GM23248 (cell line): ENCODE results near the gene METTL23. TPM values are rescaled to one million over a fixed set of nuclear protein-coding genes. Genes with fewer than 3 reads are reported as not detected.
"Not testable (repeated sequence)": the region's sequence is repeated elsewhere in the genome, so short reads cannot be mapped to it uniquely, and the experiment has no call there.

Experiments used
- DNase-seq: peaks from one replicate; pipeline ENCODE4 v3.0.0-alpha.2; 2015
- H2AFZ ChIP-seq: fragments of 200-600 bp; sonication (generic); 2 replicates; pipeline ENCODE4 v1.6.1; 2016; ENCODE audit warnings: antibody characterized with exemption
- H3F3A ChIP-seq: fragments of 200-600 bp; sonication (generic); 2 replicates; pipeline ENCODE4 v1.6.1; 2016; ENCODE audit warnings: mild to moderate bottlenecking, antibody characterized with exemption, mixed run types; ENCODE audit not compliant: insufficient read depth
- H3K27ac ChIP-seq: fragments of 200-600 bp; sonication (generic); 2 replicates; pipeline ENCODE4 v1.5.1; 2016; ENCODE audit warnings: mild to moderate bottlenecking
- H3K27me3 ChIP-seq: fragments of 200-600 bp; sonication (generic); replicated peaks from 2 replicates; pipeline ENCODE4 v1.6.1; 2016; ENCODE audit warnings: mild to moderate bottlenecking; ENCODE audit not compliant: insufficient read depth
- H3K36me3 ChIP-seq: fragments of 200-600 bp; sonication (generic); 2 replicates; pipeline ENCODE4 v1.6.1; 2016; ENCODE audit warnings: low read depth, mild to moderate bottlenecking
- H3K4me1 ChIP-seq: fragments of 200-600 bp; sonication (generic); 2 replicates; pipeline ENCODE4 v1.6.1; 2016; ENCODE audit warnings: mild to moderate bottlenecking; ENCODE audit not compliant: insufficient read depth
- H3K4me2 ChIP-seq: fragments of 200-600 bp; sonication (generic); one replicate; pipeline ENCODE4 v1.6.1; 2016; ENCODE audit warnings: mild to moderate bottlenecking; ENCODE audit not compliant: unreplicated experiment
- H3K4me3 ChIP-seq: fragments of 200-600 bp; sonication (generic); 2 replicates; pipeline ENCODE4 v1.5.1; 2016; ENCODE audit warnings: mild to moderate bottlenecking
- H3K79me2 ChIP-seq: fragments of 200-600 bp; sonication (generic); 2 replicates; pipeline ENCODE4 v1.6.1; 2016; ENCODE audit warnings: mild to moderate bottlenecking; ENCODE audit not compliant: insufficient read depth
- H3K9ac ChIP-seq: fragments of 200-600 bp; sonication (generic); 2 replicates; pipeline ENCODE4 v1.6.1; 2016; ENCODE audit warnings: mild to moderate bottlenecking
- H3K9me2 ChIP-seq: fragments of 200-600 bp; sonication (generic); 2 replicates; pipeline ENCODE4 v1.6.1; 2016; ENCODE audit warnings: mixed run types, mild to moderate bottlenecking, moderate library complexity; ENCODE audit not compliant: insufficient read depth
- H3K9me3 ChIP-seq: fragments of 200-600 bp; sonication (generic); one replicate; pipeline ENCODE4 v1.6.1; 2017; ENCODE audit warnings: low read depth
- H4K20me1 ChIP-seq: fragments of 200-600 bp; sonication (generic); 2 replicates; pipeline ENCODE4 v1.6.0; 2016; ENCODE audit not compliant: insufficient read depth
- EZH2 ChIP-seq: fragments of 200-600 bp; sonication (generic); IDR thresholded peaks from 2 replicates; pipeline ENCODE4 v1.6.1; 2018; ENCODE audit warnings: antibody characterized with exemption, mild to moderate bottlenecking; ENCODE audit not compliant: insufficient read depth, poor library complexity, severe bottlenecking
- EZH2phosphoT487 ChIP-seq: fragments of 200-600 bp; sonication (generic); IDR thresholded peaks from 2 replicates; pipeline ENCODE4 v1.6.1; 2018; ENCODE audit warnings: antibody characterized with exemption, moderate library complexity, mild to moderate bottlenecking, low read depth; ENCODE audit not compliant: insufficient read depth
- WGBS, 2 experiments: methylation state at CpG; one replicate each; pipeline ENCODE4 v1.1.6; 2015 to 2017; ENCODE audit warnings: low lambda C conversion rate in 2 of 2, low coverage in 1 of 2; ENCODE audit errors: missing lambda C conversion rate in 2 of 2; 5-methylcytosine and 5-hydroxymethylcytosine counted together
- in situ Hi-C: fragments of 300-500 bp; cut with MboI; formaldehyde crosslinking; loops from 2 replicates; pipeline ENCODE4 v1.15.0; 2020
- polyA plus RNA-seq: library from polyadenylated mRNA; unstranded; fragments of >200 nt; fragmentation: Nextera tagmentation; extraction: Ambion mirVana; gene quantifications from 2 replicates; pipeline ENCODE4 v1.2.1, GENCODE V29; 2016
- total RNA-seq: library from RNA; depleted of rRNA; stranded (reverse); fragments of >200 nt; shearing (Covaris generic); gene quantifications from 2 replicates; pipeline ENCODE4 v1.2.3, GENCODE V29; 2014

The METTL23 gene
- total and polyA plus RNA-seq, 2 experiments from 2014 or later = 35.6 to 54.8 TPM

DNA sequence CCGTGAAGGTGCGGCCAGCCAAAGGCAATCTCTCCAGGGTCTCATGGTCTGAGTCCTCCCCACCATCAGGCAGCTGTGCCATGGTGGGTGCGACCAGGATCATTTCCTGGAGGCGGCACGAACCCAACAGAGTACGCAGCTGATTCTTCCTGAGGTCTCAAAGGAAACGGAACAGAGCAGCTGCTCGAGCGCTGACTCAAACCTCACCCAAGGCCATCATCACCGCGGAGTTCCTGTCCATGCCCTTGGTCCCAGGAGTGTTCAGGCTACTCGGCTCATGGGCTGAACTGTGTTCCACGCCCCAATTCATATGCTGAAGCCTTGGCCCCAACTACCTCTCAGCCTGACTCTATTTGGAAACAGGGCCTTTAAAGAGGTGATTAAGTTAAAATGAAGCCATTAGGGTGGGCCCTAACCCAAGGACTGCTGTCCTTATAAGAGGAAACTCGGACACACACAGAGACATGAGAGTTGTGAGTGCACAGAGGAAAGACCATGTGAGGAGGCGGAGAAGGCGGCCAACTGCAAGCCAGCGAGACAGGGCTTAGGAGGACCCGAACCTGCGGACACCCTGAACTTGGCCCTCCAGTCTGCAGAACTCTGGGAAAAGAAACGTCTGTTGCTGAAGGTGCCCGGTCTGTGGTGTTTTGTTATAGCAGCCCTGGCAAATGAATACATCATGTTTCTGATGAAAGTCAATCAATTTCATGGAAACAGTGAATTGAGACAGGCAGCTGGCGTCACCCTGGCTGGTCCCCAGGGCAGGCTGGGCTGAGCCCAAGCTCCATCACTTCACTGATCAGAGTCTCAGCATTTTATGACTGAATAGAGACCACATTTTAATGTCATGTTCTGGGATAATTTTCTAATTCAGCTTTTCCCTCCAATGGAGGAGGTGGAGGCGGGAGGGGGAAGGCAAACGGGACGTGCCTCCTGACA is 29.6 kb upstream of the METTL23 start:
- Histone ChIP-seq H3K4me2 (peak overlapping the region; percentile 25), H4K20me1 (no peaks in the 10 kb centered on the region), H3K27ac (peak overlapping the region; percentile 98)

GRCh38 chr17:76697702-76698465 is 28.8 kb upstream of the METTL23 start:
- no peaks in the 10 kb centered on the region for H3K9me3 ChIP-seq
- 37 to 40% methylated on average over 14 to 16 of the region's 17 CpGs for WGBS, 2 experiments
- H3K4me3 ChIP-seq = no peak overlapping the region
- peak overlapping the region; percentile 59 for H3K9ac ChIP-seq
- H2AFZ ChIP-seq = no peak overlapping the region
- H3K9me2 ChIP-seq = no peaks in the 10 kb centered on the region
- no peaks in the 10 kb centered on the region for H3K27me3 ChIP-seq
- H3K79me2 ChIP-seq = peaks cover 99% of the 10 kb centered on the region
- H4K20me1 ChIP-seq = no peaks in the 10 kb centered on the region; the same call in 1 of the 2 replicates
- in situ Hi-C loops = no loop called here
- H3K4me1 ChIP-seq = peaks cover 90% of the 10 kb centered on the region
- TF ChIP-seq EZH2 = no peak
- no peak for TF ChIP-seq EZH2phosphoT487
- peak overlapping the region; percentile 21 for H3K4me2 ChIP-seq
- peak overlapping the region; percentile 98 for H3K27ac ChIP-seq
- peaks cover 59% of the 10 kb centered on the region for H3F3A ChIP-seq
- no peaks in the 10 kb centered on the region for H3K36me3 ChIP-seq
- peak; percentile 63 for DNase-seq

More for the DNA sequence above, 29.6 kb upstream of the METTL23 start:
- peaks cover 99% of the 10 kb centered on the region for H3K79me2 ChIP-seq
- no peaks in the 10 kb centered on the region for H3K36me3 ChIP-seq
- DNase-seq = peak; percentile 84
- in situ Hi-C loops = no loop called here
- H3K4me3 ChIP-seq = no peak overlapping the region
- TF ChIP-seq EZH2 = no peak
- TF ChIP-seq EZH2phosphoT487 = no peak
- no peak overlapping the region for H2AFZ ChIP-seq
- no peaks in the 10 kb centered on the region for H3K27me3 ChIP-seq
- H3K9me3 ChIP-seq = no peaks in the 10 kb centered on the region
- H3K9me2 ChIP-seq = no peaks in the 10 kb centered on the region
- H3K4me1 ChIP-seq = peaks cover 92% of the 10 kb centered on the region
- peaks cover 63% of the 10 kb centered on the region for H3F3A ChIP-seq
- peak overlapping the region; percentile 59 for H3K9ac ChIP-seq
- 42 to 48% methylated on average over 25 of the region's 25 CpGs for WGBS, 2 experiments

DNA sequence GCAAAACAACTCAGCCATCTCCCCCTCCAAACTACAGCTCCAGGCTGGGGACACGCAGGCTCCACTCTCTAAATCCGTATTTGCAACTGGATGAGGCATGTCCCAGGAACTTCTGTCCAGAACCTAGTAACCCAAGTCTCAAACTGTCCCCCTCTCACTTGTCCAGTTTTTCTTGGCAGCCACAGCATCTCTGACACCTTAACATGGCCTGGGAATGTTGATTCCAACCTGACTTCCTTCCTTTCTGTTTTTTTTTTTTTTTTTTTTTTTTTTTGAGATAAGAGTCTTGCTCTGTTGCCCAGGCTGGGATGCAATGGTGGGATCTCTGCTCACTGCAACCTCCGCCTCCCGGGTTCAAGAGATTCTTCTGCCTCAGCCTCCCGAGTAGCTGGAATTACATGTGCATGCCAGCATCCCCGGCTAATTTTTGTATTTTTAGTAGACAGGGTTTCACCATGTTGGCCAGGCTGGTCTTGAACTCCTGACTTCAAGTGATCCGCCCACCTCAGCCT is 28.1 kb upstream of the METTL23 start:
- H2AFZ ChIP-seq, H3K4me2 ChIP-seq, H3K27me3 ChIP-seq, H4K20me1 ChIP-seq, H3K4me3 ChIP-seq, DNase-seq, H3K9me3 ChIP-seq, H3K36me3 ChIP-seq, H3K9me2 ChIP-seq, in situ Hi-C loops: not testable (repeated sequence)
- H3K9ac ChIP-seq = peak overlapping the region; percentile 59; the same call in 1 of the 2 replicates
- H3K27ac ChIP-seq = peak overlapping the region; percentile 98
- peaks cover 100% of the 10 kb centered on the region for H3K79me2 ChIP-seq
- peaks cover 63% of the 10 kb centered on the region for H3F3A ChIP-seq
- 76 to 80% methylated on average over 7 of the region's 7 CpGs for WGBS, 2 experiments
- H3K4me1 ChIP-seq = peaks cover 84% of the 10 kb centered on the region

- peak overlapping the region; percentile 98 for H3K27ac ChIP-seq
- peak overlapping the region; percentile 86 for H3K4me2 ChIP-seq
- H4K20me1 ChIP-seq = no peaks in the 10 kb centered on the region; the same call in 1 of the 2 replicates
- no peaks in the 10 kb centered on the region for H3K36me3 ChIP-seq
- DNase-seq = peak; percentile 52
- H3K9me2 ChIP-seq = no peaks in the 10 kb centered on the region
- 12 to 13% methylated on average over 8 of the region's 8 CpGs for WGBS, 2 experiments
- H3K79me2 ChIP-seq = peaks cover 100% of the 10 kb centered on the region
- peak overlapping the region; percentile 67 for H3K4me3 ChIP-seq
- no peaks in the 10 kb centered on the region for H3K27me3 ChIP-seq
- peaks cover 68% of the 10 kb centered on the region for H3K4me1 ChIP-seq
- peak overlapping the region; percentile 25; the same call in 1 of the 2 replicates for H2AFZ ChIP-seq
- H3K9ac ChIP-seq = peak overlapping the region; percentile 86
- in situ Hi-C loops = no loop called here
- no peaks in the 10 kb centered on the region for H3K9me3 ChIP-seq
- peaks cover 59% of the 10 kb centered on the region for H3F3A ChIP-seq
- TF ChIP-seq EZH2 (no peak), EZH2phosphoT487 (no peak)
Measured at GRCh38 chr17:76700270-76700616, 26.4 kb upstream of the METTL23 start.
